Measurements from ENCODE around the gene PSMC5.

DNA sequence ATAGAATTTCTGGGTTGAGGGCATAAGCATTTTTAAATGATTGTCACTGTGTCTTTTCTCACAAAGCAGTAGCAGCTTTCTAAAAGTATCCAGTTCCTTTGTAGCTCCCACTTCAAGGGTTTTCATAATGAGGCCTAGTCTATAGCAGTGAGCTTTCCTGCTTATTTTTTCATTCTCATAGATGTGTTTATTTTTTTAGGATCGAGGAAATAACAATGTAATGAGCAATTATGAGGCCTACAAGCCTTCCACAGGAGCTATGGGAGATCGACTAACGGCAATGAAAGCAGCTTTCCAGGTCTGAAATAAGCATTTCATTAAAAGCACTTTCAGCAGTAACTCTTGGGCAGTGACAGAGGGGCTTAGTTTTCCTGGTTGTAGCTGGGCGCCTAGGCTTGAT is 10.6 kb upstream of the PSMC5 start:
- TF ChIP-seq, protein P1, sequence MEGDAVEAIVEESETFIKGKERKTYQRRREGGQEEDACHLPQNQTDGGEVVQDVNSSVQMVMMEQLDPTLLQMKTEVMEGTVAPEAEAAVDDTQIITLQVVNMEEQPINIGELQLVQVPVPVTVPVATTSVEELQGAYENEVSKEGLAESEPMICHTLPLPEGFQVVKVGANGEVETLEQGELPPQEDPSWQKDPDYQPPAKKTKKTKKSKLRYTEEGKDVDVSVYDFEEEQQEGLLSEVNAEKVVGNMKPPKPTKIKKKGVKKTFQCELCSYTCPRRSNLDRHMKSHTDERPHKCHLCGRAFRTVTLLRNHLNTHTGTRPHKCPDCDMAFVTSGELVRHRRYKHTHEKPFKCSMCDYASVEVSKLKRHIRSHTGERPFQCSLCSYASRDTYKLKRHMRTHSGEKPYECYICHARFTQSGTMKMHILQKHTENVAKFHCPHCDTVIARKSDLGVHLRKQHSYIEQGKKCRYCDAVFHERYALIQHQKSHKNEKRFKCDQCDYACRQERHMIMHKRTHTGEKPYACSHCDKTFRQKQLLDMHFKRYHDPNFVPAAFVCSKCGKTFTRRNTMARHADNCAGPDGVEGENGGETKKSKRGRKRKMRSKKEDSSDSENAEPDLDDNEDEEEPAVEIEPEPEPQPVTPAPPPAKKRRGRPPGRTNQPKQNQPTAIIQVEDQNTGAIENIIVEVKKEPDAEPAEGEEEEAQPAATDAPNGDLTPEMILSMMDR (IDR thresholded peaks at IDR 0.05): no peak
- no peak for TF ChIP-seq POLR2A (IDR thresholded peaks at IDR 0.05)

Data from lower leg skin (tissue), 3 donors.